K562 (cell line): ENCODE results near the gene WDR17.

Source experiments
- CREB1 ChIP-seq, 2 experiments: sonication (generic) in 1 of 2; formaldehyde crosslinking in 1 of 2; IDR thresholded peaks; 2 replicates each; pipeline versions ENCODE4 v1.6.1 to v1.8.0; 2012 to 2022; ENCODE audit warnings: inconsistent platforms in 1 of 2, mild to moderate bottlenecking in 1 of 2, missing genetic modification reagents in 1 of 2, moderate library complexity in 1 of 2
- CTCF ChIP-seq, 3 experiments: IDR thresholded peaks in 2 of 3; conservative IDR thresholded peaks in 1 of 3; 2 replicates each; pipeline ENCODE4 v1.5.1; 2011 to 2012; ENCODE audit warnings: low read length in 3 of 3, mild to moderate bottlenecking in 3 of 3, control low read depth in 2 of 3, improper control_type of control experiment in 1 of 3, inconsistent platforms in 1 of 3, low read depth in 1 of 3, mixed read lengths in 1 of 3, moderate library complexity in 1 of 3; ENCODE audit not compliant: insufficient read depth in 2 of 3
- ETV5 ChIP-seq: sonication (generic); formaldehyde crosslinking; IDR thresholded peaks from 2 replicates; pipeline ENCODE4 v1.4.0; 2020; ENCODE audit warnings: low read depth, mild to moderate bottlenecking, missing genetic modification reagents
- EZH2 ChIP-seq: IDR thresholded peaks from 2 replicates; pipeline ENCODE4 v1.6.1; 2012; ENCODE audit warnings: low read depth, mild to moderate bottlenecking, inconsistent platforms, low read length, borderline replicate concordance
- IFI16 ChIP-seq: fragments of 250-450 bp; sonication (Bioruptor Pico); IDR thresholded peaks from 2 replicates; pipeline ENCODE4 v2.1.2; 2022; ENCODE audit warnings: mild to moderate bottlenecking, inconsistent platforms
- TBP ChIP-seq: optimal IDR thresholded peaks from 2 replicates; pipeline ENCODE3; 2011; ENCODE audit warnings: low read depth, low read length, improper control_type of control experiment
- ZBTB33 ChIP-seq: sonication (generic); formaldehyde crosslinking; IDR thresholded peaks from 2 replicates; pipeline ENCODE4 v1.8.1; 2023; ENCODE audit warnings: mild to moderate bottlenecking, missing genetic modification reagents
- ZNF12 ChIP-seq: sonication (generic); formaldehyde crosslinking; IDR thresholded peaks from 2 replicates; pipeline ENCODE4 v1.4.0; 2020; ENCODE audit warnings: mild to moderate bottlenecking, missing genetic modification reagents

GRCh38 chr4:176187624-176188023, 122.0 kb downstream of the WDR17 start:
- TF ChIP-seq CTCF (IDR thresholded peaks at IDR 0.05 in 2 of 3, conservative IDR thresholded peaks at IDR 0.05 in 1 of 3; ENCODE audit: insufficient read depth in 2 of 3, low read depth in 1 of 3, low read length in 3 of 3), result no peak
- TF ChIP-seq ETV5, result no peak
- no peak for TF ChIP-seq IFI16 (CRISPR knock-in tag)
- no peak for TF ChIP-seq EZH2
- TF ChIP-seq TBP, result no peak
- no peak for TF ChIP-seq CREB1 (IDR thresholded peaks at IDR 0.05)
- TF ChIP-seq CREB1 (CRISPR knock-in tag; IDR thresholded peaks at IDR 0.05), result no peak
- no peak for TF ChIP-seq ZNF12
- TF ChIP-seq ZBTB33 (CRISPR knock-in tag), result no peak
